GM06990 (cell line): ENCODE measurements around the gene C2CD3.

Source experiments
- DNase-seq: peaks from one replicate; pipeline ENCODE4 v3.0.0-alpha.2; 2011; ENCODE audit not compliant: insufficient read length; ENCODE audit errors: extremely low read depth
- H3K27me3 ChIP-seq: replicated peaks from 2 replicates; pipeline ENCODE4 v1.6.0; 2011; ENCODE audit warnings: low read length; ENCODE audit not compliant: control insufficient read depth, insufficient read depth
- H3K36me3 ChIP-seq: 2 replicates; pipeline ENCODE4 v1.5.1; 2011; ENCODE audit warnings: low read length; ENCODE audit not compliant: control insufficient read depth, insufficient read depth
- H3K4me3 ChIP-seq: replicated peaks from 2 replicates; pipeline ENCODE4 v1.5.1; 2011; ENCODE audit warnings: low read depth, mild to moderate bottlenecking, control low read depth, low read length
- CTCF ChIP-seq: IDR thresholded peaks from 2 replicates; pipeline ENCODE4 v1.5.1; 2011; ENCODE audit warnings: low read length, control low read depth, mild to moderate bottlenecking, inconsistent platforms; ENCODE audit not compliant: insufficient read depth, poor library complexity, severe bottlenecking

C2CD3 gene

GRCh38 chr11:74102321-74102720 lies 68.5 kb downstream of the C2CD3 start:
- DNase-seq, result no peak
- Histone ChIP-seq H3K27me3 (no peaks in the 10 kb centered on the region), H3K4me3 (no peak overlapping the region), H3K36me3 (peaks cover 5% of the 10 kb centered on the region)
- TF ChIP-seq CTCF, result no peak

- H3K36me3 ChIP-seq, result peaks cover 3% of the 10 kb centered on the region
- no peaks in the 10 kb centered on the region for H3K27me3 ChIP-seq
- DNase-seq, result no peak
- no peak for TF ChIP-seq CTCF
- no peak overlapping the region for H3K4me3 ChIP-seq
Measured at GRCh38 chr11:74100735-74101134, 70.1 kb downstream of the C2CD3 start.

GRCh38 chr11:74100231-74100630 lies 70.6 kb downstream of the C2CD3 start:
- DNase-seq, result no peak
- TF ChIP-seq CTCF, result no peak
- H3K27me3 ChIP-seq, result no peaks in the 10 kb centered on the region
- H3K4me3 ChIP-seq, result no peak overlapping the region
- H3K36me3 ChIP-seq, result peaks cover 3% of the 10 kb centered on the region

GRCh38 chr11:74097686-74098237 lies 73.0 kb downstream of the C2CD3 start:
- H3K27me3 ChIP-seq, result no peaks in the 10 kb centered on the region
- DNase-seq, result no peak
- no peak overlapping the region for H3K4me3 ChIP-seq
- no peak for TF ChIP-seq CTCF
- H3K36me3 ChIP-seq, result no peaks in the 10 kb centered on the region; the same call in 1 of the 2 replicates

GRCh38 chr11:74094393-74094792 lies 76.4 kb downstream of the C2CD3 start:
- no peak for DNase-seq
- no peak for TF ChIP-seq CTCF
- peaks cover 6% of the 10 kb centered on the region for H3K36me3 ChIP-seq
- H3K4me3 ChIP-seq, result no peak overlapping the region
- H3K27me3 ChIP-seq, result no peaks in the 10 kb centered on the region

- Histone ChIP-seq H3K27me3 (no peaks in the 10 kb centered on the region), H3K4me3 (no peak overlapping the region), H3K36me3 (peaks cover 7% of the 10 kb centered on the region)
- no peak for TF ChIP-seq CTCF
- no peak for DNase-seq
Measured at GRCh38 chr11:74092425-74092824, 78.4 kb downstream of the C2CD3 start.
